ENCODE results near the gene DTNBP1.
"Not testable (repeated sequence)": the region's sequence is repeated elsewhere in the genome, so short reads cannot be mapped to it uniquely, and the experiment has no call there.

The DTNBP1 gene

GRCh38 chr6:15675536-15676220, 12.8 kb upstream of the DTNBP1 start:
- TF ChIP-seq CTCF (conservative IDR thresholded peaks at IDR 0.05), result no peak
- H3K27ac ChIP-seq, result no peak overlapping the region

GRCh38 chr6:15674690-15675386, 12.0 kb upstream of the DTNBP1 start:
- H3K27ac ChIP-seq, result no peak overlapping the region
- TF ChIP-seq CTCF (conservative IDR thresholded peaks at IDR 0.05), result no peak

GRCh38 chr6:15673666-15674065, 10.8 kb upstream of the DTNBP1 start:
- TF ChIP-seq CTCF (conservative IDR thresholded peaks at IDR 0.05), result no peak
- no peak overlapping the region for H3K27ac ChIP-seq

- TF ChIP-seq CTCF (conservative IDR thresholded peaks at IDR 0.05), result no peak
- no peak overlapping the region for H3K27ac ChIP-seq
Measured at GRCh38 chr6:15672818-15673217, 10.0 kb upstream of the DTNBP1 start.

GRCh38 chr6:15672291-15672690, 9.5 kb upstream of the DTNBP1 start:
- TF ChIP-seq CTCF (conservative IDR thresholded peaks at IDR 0.05), result no peak
- H3K27ac ChIP-seq, result no peak overlapping the region

- no peak overlapping the region for H3K27ac ChIP-seq
- no peak for TF ChIP-seq CTCF (conservative IDR thresholded peaks at IDR 0.05)
Measured at GRCh38 chr6:15668918-15669317, 6.1 kb upstream of the DTNBP1 start.

GRCh38 chr6:15666896-15667295, 4.1 kb upstream of the DTNBP1 start:
- not testable (repeated sequence) for H3K27ac ChIP-seq

- no peak for TF ChIP-seq CTCF (conservative IDR thresholded peaks at IDR 0.05)
- H3K27ac ChIP-seq, result no peak overlapping the region
Measured at GRCh38 chr6:15665237-15665636, 2.4 kb upstream of the DTNBP1 start.
